K562 (cell line): Measurements from ENCODE around the gene BRCA1. TPM values are rescaled to one million over a fixed set of nuclear protein-coding genes. Genes with fewer than 3 reads are reported as not detected.

Source experiments
- ATAC-seq: fragments of 200-7000 bp; cut with Tn5 transposase; 3 replicates; pipeline ENCODE4 v1.9.1; 2020; ENCODE audit warnings: moderate library complexity
- BruUV-seq: library from RNA; stranded (reverse); fragments of 400-500 nt; replicated peaks from 2 replicates; lab custom pipeline; 2021; lab: Mats Ljungman, UMichigan
- CTCF ChIA-PET: fragments of 300-600 bp; formaldehyde crosslinking; extraction: SDS; loops from one replicate; lab custom pipeline; 2021; ENCODE audit warnings: low intra/inter-chr PET ratio; lab: Yijun Ruan, JAX
- POLR2A ChIA-PET: fragments of 300-600, 350-650 bp; sonication (Branson Sonifier 250); formaldehyde crosslinking; extraction: SDS; loops from one replicate; lab custom pipeline; 2021; ENCODE audit warnings: antibody characterized with exemption, inconsistent platforms; lab: Yijun Ruan, JAX
- DNase-seq, 4 experiments: peaks; one replicate each; pipeline versions ENCODE4 v3.0.0 to v3.0.0-alpha.2; 2011 to 2018; ENCODE audit warnings: low spot score in 3 of 4, mixed read lengths in 3 of 4; ENCODE audit errors: extremely low read depth in 1 of 4
- FAIRE-seq: peaks from 2 replicates; lab custom pipeline; 2011; peaks lifted over from hg19 to GRCh38; lab: Jason Lieb, UNC
- H2AFZ ChIP-seq: 2 replicates; pipeline ENCODE4 v1.6.0; 2011; ENCODE audit warnings: low read depth, low read length, control low read depth, inconsistent platforms
- H3K27ac ChIP-seq: fragments of 200-600 bp; 3 replicates; pipeline ENCODE4 v1.8.0; 2011; ENCODE audit warnings: low read depth, mild to moderate bottlenecking, control low read depth, inconsistent platforms, low read length, moderate library complexity, mixed read lengths; ENCODE audit errors: extremely low read depth
- H3K27me3 ChIP-seq, 2 experiments: fragments of 300-600 bp in 1 of 2; 2 replicates in 1 of 2; 3 replicates in 1 of 2; pipeline versions ENCODE4 v1.6.0 to v1.8.0; 2011; ENCODE audit warnings: inconsistent platforms in 2 of 2, low read length in 2 of 2, mild to moderate bottlenecking in 1 of 2, mixed read lengths in 1 of 2, moderate library complexity in 1 of 2; ENCODE audit not compliant: control insufficient read depth in 2 of 2, insufficient read depth in 2 of 2
- H3K36me3 ChIP-seq: fragments of 300-600 bp; 3 replicates; pipeline ENCODE4 v1.8.0; 2011; ENCODE audit warnings: mild to moderate bottlenecking, low read length, inconsistent platforms; ENCODE audit not compliant: control insufficient read depth, insufficient read depth
- H3K4me1 ChIP-seq, 2 experiments: fragments of 200-600 bp in 1 of 2; replicated peaks in 1 of 2; 2 replicates in 1 of 2; 3 replicates in 1 of 2; pipeline versions ENCODE4 v1.5.1 to v1.8.0; 2011; ENCODE audit warnings: inconsistent platforms in 2 of 2, low read length in 2 of 2, mild to moderate bottlenecking in 1 of 2, mixed read lengths in 1 of 2, moderate library complexity in 1 of 2; ENCODE audit not compliant: control insufficient read depth in 2 of 2, insufficient read depth in 2 of 2
- H3K4me2 ChIP-seq: 2 replicates; pipeline ENCODE4 v1.6.1; 2011; ENCODE audit warnings: low read length, control low read depth, inconsistent platforms, mixed read lengths; ENCODE audit not compliant: insufficient read depth
- H3K4me3 ChIP-seq: fragments of 200-600 bp; sonication (generic), shearing (Covaris generic); 2 replicates; pipeline ENCODE4 v1.5.1; 2016; ENCODE audit warnings: control low read depth, inconsistent platforms
- H3K79me2 ChIP-seq: fragments of 200-600 bp; 3 replicates; pipeline ENCODE4 v1.8.0; 2011; ENCODE audit warnings: low read length, inconsistent platforms; ENCODE audit not compliant: control insufficient read depth, insufficient read depth
- H3K9ac ChIP-seq, 2 experiments: 2 replicates each; pipeline versions ENCODE4 v1.6.0 to v1.6.1; 2011; ENCODE audit warnings: low read depth in 2 of 2, low read length in 2 of 2, control low read depth in 1 of 2, inconsistent platforms in 1 of 2, mild to moderate bottlenecking in 1 of 2, mixed read lengths in 1 of 2; ENCODE audit not compliant: insufficient read depth in 1 of 2
- H3K9me1 ChIP-seq: one replicate; pipeline ENCODE4 v1.6.0; 2011; ENCODE audit warnings: inconsistent platforms, mild to moderate bottlenecking, low read length, moderate library complexity; ENCODE audit not compliant: control insufficient read depth, insufficient read depth
- H3K9me3 ChIP-seq: replicated peaks from 2 replicates; pipeline ENCODE4 v1.5.1; 2011; ENCODE audit warnings: low read depth, low read length, inconsistent platforms; ENCODE audit not compliant: control insufficient read depth, insufficient read depth
- H4K20me1 ChIP-seq: replicated peaks from 2 replicates; pipeline ENCODE4 v1.6.1; 2011; ENCODE audit warnings: low read length, inconsistent platforms, mixed read lengths; ENCODE audit not compliant: control insufficient read depth, insufficient read depth
- MED1 ChIP-seq: sonication (generic); formaldehyde crosslinking; IDR thresholded peaks from 2 replicates; pipeline ENCODE4 v1.8.1; 2023; ENCODE audit warnings: missing genetic modification reagents, borderline replicate concordance
- NONO ChIP-seq, 2 experiments: fragments of 200-400 bp in 1 of 2; fragments of 450-650 bp in 1 of 2; formaldehyde crosslinking in 1 of 2; IDR thresholded peaks; 2 replicates each; pipeline ENCODE4 v1.6.1; 2017; ENCODE audit warnings: low read depth in 2 of 2, mild to moderate bottlenecking in 2 of 2, moderate library complexity in 2 of 2, low read length in 1 of 2
- POLR2G ChIP-seq: fragments of 200-400 bp; formaldehyde crosslinking; IDR thresholded peaks from 2 replicates; pipeline ENCODE4 v1.6.1; 2017; ENCODE audit warnings: low read depth, mild to moderate bottlenecking, antibody characterized with exemption, low read length, moderate library complexity
- ZC3H4 ChIP-seq: sonication (generic); formaldehyde crosslinking; IDR thresholded peaks from 2 replicates; pipeline ENCODE4 v1.9.0; 2021; ENCODE audit warnings: missing genetic modification reagents, borderline replicate concordance
- ZNF224 ChIP-seq: sonication (generic); formaldehyde crosslinking; IDR thresholded peaks from 2 replicates; pipeline ENCODE4 v1.8.0; 2022; ENCODE audit warnings: mild to moderate bottlenecking, missing genetic modification reagents
- WGBS: fragments of 100-300 bp; shearing (Covaris generic); methylation state at CpG from one replicate; pipeline ENCODE4 v1.1.6; 2016; ENCODE audit warnings: low coverage, mixed read lengths; ENCODE audit not compliant: insufficient coverage; ENCODE audit errors: missing lambda C conversion rate; 5-methylcytosine and 5-hydroxymethylcytosine counted together
- in situ Hi-C: fragments of 300-500 bp; cut with MboI; formaldehyde crosslinking; loops from 4 replicates; pipeline ENCODE4 v1.15.0; 2018; ENCODE audit warnings: inconsistent platforms, mixed read lengths
- intact Hi-C: fragments of 100-400 bp; cut with micrococcal nuclease; formaldehyde crosslinking; loops from 2 replicates; pipeline ENCODE4 v1.14.2; 2022
- polyA plus RNA-seq, 8 experiments: library from polyadenylated mRNA; depleted of rRNA in 4 of 8; stranded (reverse) in 5 of 8; unstranded in 3 of 8; fragments of >200 nt; fragmentation: Nextera tagmentation in 2 of 8; fragmentation: Illumina TruSeq in 1 of 8; extraction: Ambion mirVana in 2 of 8; extraction: Trizol in 1 of 8; gene quantifications; 2 replicates each; pipeline versions ENCODE4 v1.2.1 to v1.2.3, GENCODE V29; 2011 to 2014; ENCODE audit warnings: inconsistent platforms in 1 of 8, missing spikeins in 1 of 8
- total RNA-seq, 7 experiments: library from RNA; depleted of rRNA in 6 of 7; stranded (reverse); fragments of >200 nt in 6 of 7; fragmentation: Illumina TruSeq in 2 of 7; extraction: Trizol in 2 of 7; gene quantifications; 2 replicates each; pipeline versions ENCODE4 v1.2.1 to v1.2.3, GENCODE V29; 2011 to 2021; ENCODE audit warnings: low replicate concordance in 1 of 7

Gene BRCA1
- total and polyA plus RNA-seq, 9 of the 15 experiments (the other 6 are each of a cell fraction or from before 2014, with no cell fraction given), result 25.9 to 95.3 (median 62.3) TPM

DNA sequence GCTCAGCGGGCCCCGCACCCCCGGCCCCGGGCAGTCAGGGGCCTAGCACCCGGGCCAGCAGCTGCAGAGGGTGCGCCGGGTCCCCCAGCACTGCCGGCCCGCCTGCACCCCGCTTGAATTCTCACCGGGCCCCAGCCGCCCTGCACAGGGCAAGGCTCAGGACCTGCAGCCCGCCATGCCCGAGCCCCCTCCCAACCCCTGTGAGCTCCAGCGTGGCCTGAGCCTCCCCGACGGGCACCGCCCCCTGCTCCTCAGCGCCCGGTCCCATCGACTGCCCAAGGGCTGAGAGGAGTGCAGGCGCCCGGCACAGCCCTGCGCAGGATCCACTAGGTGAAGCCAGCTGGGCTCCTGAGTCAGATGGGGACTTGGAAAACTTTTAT lies 1.7 kb upstream of the BRCA1 start:
- Histone ChIP-seq H3K9me3 (no peaks in the 10 kb centered on the region), H3K27ac (no peak overlapping the region), H2AFZ (no peak overlapping the region), H4K20me1 (no peaks in the 10 kb centered on the region), H3K4me2 (no peak overlapping the region; the same call in 1 of the 2 replicates), H3K27me3 (no peaks in the 10 kb centered on the region), H3K4me1 (peaks cover 4 to 13% of the 10 kb centered on the region in 2 experiments; a peak in 4 of 5 replicates), H3K4me3 (no peak overlapping the region; the same call in 1 of the 2 replicates), H3K79me2 (peaks cover 53% of the 10 kb centered on the region), H3K9ac (no peak overlapping the region), H3K36me3 (peaks cover 43% of the 10 kb centered on the region; the same call in 2 of the 3 replicates), H3K9me1 (no peaks in the 10 kb centered on the region)
- ChIA-PET CTCF (no interaction called here), POLR2A (interaction anchor here (0.6 to 2.5 kb wide), 13 partner anchors 11 to 189 kb away, joined by 3 to 13 read pairs (median 3); no protein-coding TSS in a partner anchor)
- over 99% methylated on average over 13 of the region's 24 CpGs for WGBS
- no peak for ATAC-seq
- TF ChIP-seq ZC3H4, result peak; percentile 43; the same call in 1 of the 2 replicates
- TF ChIP-seq MED1, result no peak
- no peak for TF ChIP-seq ZNF224 (CRISPR knock-in tag)
- TF ChIP-seq POLR2G, result peak; percentile 65; the same call in 1 of the 2 replicates
- 0 out of 4 replicates have a peak, but pooled peaks of 1 of the 2 experiments have one; percentile 14 for TF ChIP-seq NONO (IDR thresholded peaks at IDR 0.05; ENCODE audit: low read depth in 2 of 2, low read length in 1 of 2)
- FAIRE-seq, result no peak
- in situ Hi-C loops, result no loop called here
- no TSS peak for BruUV-seq
- intact Hi-C loops, result no loop called here
- DNase-seq, result no peak
